GM18505 (cell line): ENCODE measurements around the gene SLC5A8.

ENCODE experiments used
- ATAC-seq: cut with Tn5 transposase; IDR thresholded peaks from one replicate; pipeline ENCODE4 v1.9.1; 2021; ENCODE audit not compliant: unreplicated experiment
- POLR2A ChIP-seq: IDR thresholded peaks from 4 replicates; pipeline ENCODE4 v1.6.1; 2011; ENCODE audit warnings: borderline replicate concordance; ENCODE audit not compliant: insufficient read depth, insufficient read length; ENCODE audit errors: extremely low read depth

The SLC5A8 gene, protein sequence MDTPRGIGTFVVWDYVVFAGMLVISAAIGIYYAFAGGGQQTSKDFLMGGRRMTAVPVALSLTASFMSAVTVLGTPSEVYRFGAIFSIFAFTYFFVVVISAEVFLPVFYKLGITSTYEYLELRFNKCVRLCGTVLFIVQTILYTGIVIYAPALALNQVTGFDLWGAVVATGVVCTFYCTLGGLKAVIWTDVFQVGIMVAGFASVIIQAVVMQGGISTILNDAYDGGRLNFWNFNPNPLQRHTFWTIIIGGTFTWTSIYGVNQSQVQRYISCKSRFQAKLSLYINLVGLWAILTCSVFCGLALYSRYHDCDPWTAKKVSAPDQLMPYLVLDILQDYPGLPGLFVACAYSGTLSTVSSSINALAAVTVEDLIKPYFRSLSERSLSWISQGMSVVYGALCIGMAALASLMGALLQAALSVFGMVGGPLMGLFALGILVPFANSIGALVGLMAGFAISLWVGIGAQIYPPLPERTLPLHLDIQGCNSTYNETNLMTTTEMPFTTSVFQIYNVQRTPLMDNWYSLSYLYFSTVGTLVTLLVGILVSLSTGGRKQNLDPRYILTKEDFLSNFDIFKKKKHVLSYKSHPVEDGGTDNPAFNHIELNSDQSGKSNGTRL

GRCh38 chr12:101209319-101210302 lies at the start of gene SLC5A8:
Gene SLC5A8 (minus strand): TSS chr12:101210238. CDS start chr12:101209848, 390 bp downstream.
- no peak for ATAC-seq
- TF ChIP-seq POLR2A, result no peak

GRCh38 chr12:101257357-101257756 lies 47.3 kb upstream of the SLC5A8 start:
- no peak for TF ChIP-seq POLR2A

GRCh38 chr12:101256266-101256665 lies 46.2 kb upstream of the SLC5A8 start:
- no peak for TF ChIP-seq POLR2A

More at GRCh38 chr12:101257357-101257756, 47.3 kb upstream of the SLC5A8 start:
- ATAC-seq, result no peak

GRCh38 chr12:101243616-101244015 lies 33.6 kb upstream of the SLC5A8 start:
- ATAC-seq, result no peak
- TF ChIP-seq POLR2A, result no peak

More at GRCh38 chr12:101256266-101256665, 46.2 kb upstream of the SLC5A8 start:
- no peak for ATAC-seq

- ATAC-seq, result no peak
- no peak for TF ChIP-seq POLR2A
Observed at GRCh38 chr12:101243074-101243473, 33.0 kb upstream of the SLC5A8 start.

DNA sequence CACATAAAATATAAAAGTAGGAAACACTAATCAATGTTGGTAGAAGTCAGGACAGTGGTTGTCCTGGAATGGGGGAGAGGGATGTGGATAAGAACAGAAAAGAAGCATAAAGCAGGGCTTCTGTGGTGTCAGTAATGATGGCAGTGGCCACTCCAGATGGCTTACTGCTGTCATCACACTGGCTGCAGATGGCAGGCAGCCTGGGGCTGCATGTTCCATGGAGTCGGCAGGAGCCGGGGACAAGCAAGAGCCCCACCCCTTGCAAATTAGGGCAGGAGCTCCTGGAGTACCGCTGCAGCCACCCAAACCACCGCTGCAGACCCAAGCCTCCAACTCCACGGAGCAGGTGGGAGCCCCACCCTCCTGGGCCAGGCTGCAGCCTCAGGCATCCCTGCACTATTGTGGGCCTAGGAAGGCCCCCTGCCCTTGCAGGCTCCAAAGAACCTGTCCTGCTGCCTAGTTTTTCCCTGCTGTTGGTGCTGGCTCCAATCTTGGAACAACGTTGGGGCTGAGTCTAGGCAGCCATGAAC lies 28.8 kb upstream of the SLC5A8 start:
- TF ChIP-seq POLR2A, result no peak
- ATAC-seq, result no peak

DNA sequence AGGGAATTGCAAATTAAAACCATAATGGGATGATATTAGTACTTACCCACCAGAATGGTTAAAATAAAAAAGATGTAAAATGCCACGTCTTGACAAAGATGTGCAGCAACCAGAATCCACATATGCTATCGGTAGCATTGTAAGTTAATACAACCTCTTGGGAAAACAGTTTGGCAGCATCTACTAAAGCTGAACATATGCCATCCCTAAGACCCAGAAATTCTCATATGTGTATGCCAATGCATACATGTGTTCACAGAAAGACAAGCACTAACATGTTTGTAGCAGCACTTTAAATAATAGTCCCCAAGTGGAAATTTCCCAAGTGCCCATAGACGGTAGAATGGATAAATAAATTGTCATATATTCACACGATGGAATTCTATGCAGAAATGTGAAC lies 28.3 kb upstream of the SLC5A8 start:
- ATAC-seq, result no peak
- no peak for TF ChIP-seq POLR2A

DNA sequence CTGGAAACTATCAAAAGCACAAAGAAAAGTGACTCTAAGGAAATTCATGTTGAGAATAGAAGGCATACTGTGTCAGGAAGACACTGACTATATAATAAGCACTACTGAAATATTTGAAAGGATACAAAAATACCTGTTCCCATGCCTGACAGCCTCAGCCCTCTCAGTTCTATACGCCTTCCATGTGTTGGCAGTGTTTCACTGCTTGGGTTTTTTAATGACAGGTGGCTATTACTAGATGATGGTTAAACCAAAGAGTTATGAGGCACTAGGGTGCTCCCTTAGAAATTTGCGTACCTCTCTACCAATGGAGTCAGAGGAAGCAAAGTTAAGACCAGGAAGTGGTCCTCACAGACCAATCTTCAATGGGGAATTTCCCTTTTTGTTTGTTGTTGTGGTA lies 25.6 kb upstream of the SLC5A8 start:
- no peak for TF ChIP-seq POLR2A
- no peak for ATAC-seq

DNA sequence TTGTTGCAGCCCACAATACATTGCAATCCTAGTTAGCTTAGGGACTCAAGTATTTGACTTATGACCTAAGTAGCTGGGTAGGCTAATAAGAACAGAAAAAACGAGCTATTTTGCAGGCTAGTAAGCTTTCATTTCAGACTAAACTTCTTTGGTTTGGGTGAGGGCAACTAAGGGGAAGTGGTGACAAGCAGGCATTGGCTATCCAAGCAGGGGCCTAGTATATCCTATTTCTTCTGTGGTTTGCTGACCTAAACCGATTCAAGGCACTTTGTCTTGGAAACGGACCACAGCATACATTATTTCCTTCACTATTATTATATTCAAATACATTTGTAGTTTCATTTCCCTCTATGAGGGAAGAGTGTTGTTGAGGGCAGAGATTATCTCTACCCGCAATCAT lies 21.6 kb upstream of the SLC5A8 start:
- no peak for ATAC-seq
- no peak for TF ChIP-seq POLR2A

- TF ChIP-seq POLR2A, result no peak
- ATAC-seq, result no peak
Observed at GRCh38 chr12:101230547-101230946, 20.5 kb upstream of the SLC5A8 start.

DNA sequence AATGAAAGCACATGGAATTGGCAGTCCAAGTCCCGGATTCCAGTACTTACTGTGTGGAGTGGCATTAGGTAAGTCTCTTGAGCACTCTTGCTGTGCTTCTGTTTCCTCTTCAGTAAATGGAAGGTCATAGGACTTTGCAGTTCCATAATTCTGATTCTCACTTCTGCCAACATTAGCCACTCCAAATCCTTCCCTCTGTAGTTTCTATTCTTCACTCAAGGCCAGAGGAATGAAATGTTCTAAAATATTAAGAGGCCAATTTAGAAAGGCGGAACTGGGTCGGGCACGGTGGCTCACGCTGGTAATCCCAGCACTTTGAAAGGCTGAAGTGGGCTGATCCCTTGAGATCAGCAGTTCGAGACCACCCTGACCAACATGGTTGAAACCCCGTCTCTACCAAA lies 19.8 kb upstream of the SLC5A8 start:
- no peak for ATAC-seq
- TF ChIP-seq POLR2A, result no peak

DNA sequence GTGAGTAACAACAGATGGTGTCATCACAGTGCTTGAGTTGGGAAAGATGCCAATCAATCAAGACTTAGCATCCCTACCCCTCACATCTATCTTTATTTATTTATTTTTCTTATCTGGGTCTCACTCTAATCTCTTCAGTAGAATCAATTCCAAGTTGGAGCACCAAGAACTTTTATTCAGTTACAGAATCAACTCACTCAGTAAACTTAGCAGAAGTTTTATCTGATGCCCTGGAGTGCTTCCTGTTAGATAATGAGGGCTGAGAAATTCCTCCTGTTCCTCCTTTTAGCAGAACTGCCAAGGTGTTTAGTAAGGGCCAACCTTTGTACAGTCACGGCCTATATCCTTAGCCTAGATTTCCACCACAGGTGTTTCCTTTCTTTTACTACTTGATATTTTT lies 11.3 kb upstream of the SLC5A8 start:
- no peak for TF ChIP-seq POLR2A

GRCh38 chr12:101216810-101217209 lies 6.8 kb upstream of the SLC5A8 start:
- ATAC-seq, result no peak
- TF ChIP-seq POLR2A, result no peak

More for the DNA sequence above, 11.3 kb upstream of the SLC5A8 start:
- no peak for ATAC-seq
